ENCODE results near the gene SLC35F2.

SLC35F2 gene

DNA sequence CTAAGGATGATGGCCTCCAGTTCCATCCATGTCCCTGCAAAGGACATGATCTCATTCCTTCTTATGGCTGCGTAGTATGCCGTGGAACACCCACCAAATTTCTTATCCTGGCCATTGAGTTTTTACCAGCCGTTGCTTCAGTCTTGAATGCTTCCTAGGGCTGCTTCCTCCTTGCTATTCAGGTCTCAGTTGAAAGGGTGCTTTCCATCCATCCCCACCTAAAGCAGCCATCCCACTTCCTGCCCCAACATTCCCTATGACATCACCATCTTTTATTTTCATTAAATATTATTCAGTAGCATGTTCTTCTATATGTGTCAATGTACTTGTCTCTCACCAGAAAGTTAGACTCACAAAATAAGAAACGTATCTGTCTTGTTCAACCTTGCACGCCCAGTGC, 106.1 kb downstream of the SLC35F2 start:
- no peaks in the 10 kb centered on the region for H3K27me3 ChIP-seq (ENCODE audit: control insufficient read depth in 1 of 2, insufficient read depth in 2 of 2, low read length in 2 of 2)
- H3K9me3 ChIP-seq (ENCODE audit: low read length), result no peaks in the 10 kb centered on the region
- H3K9ac ChIP-seq (ENCODE audit: low read length), result no peak overlapping the region
- H3K27ac ChIP-seq (ENCODE audit: low read depth, low read length), result no peak overlapping the region
- H3K36me3 ChIP-seq (ENCODE audit: insufficient read depth, low read length), result no peaks in the 10 kb centered on the region
- H3K4me1 ChIP-seq (ENCODE audit: insufficient read depth, low read length), result no peaks in the 10 kb centered on the region
- H3K4me3 ChIP-seq (ENCODE audit: low read depth in 1 of 2, low read length in 2 of 2), result no peak overlapping the region

DNA sequence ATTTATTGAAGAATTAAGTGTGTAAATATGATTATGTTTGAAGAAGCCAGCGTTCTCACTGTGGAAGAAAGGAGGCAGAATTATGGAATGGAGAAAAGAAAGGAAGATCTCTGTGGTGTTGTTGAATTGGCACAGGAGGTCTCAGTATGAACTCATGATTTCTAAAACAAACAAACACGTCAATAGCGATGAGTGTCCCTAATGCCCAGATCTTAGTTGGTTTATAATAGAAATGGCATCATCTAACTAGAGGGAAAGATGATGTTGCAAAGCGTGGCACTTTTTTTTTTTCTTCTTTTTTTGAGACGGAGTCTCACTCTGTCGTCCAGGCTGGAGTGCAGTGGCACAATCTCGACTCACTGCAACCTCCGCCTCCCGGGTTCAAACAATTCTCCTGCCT, 107.5 kb downstream of the SLC35F2 start:
- no peak overlapping the region for H3K4me3 ChIP-seq (ENCODE audit: low read depth in 1 of 2, low read length in 2 of 2)
- no peaks in the 10 kb centered on the region for H3K9me3 ChIP-seq (ENCODE audit: low read length)
- no peak overlapping the region for H3K9ac ChIP-seq (ENCODE audit: low read length)
- H3K27ac ChIP-seq (ENCODE audit: low read depth, low read length), result no peak overlapping the region
- no peaks in the 10 kb centered on the region for H3K4me1 ChIP-seq (ENCODE audit: insufficient read depth, low read length)
- no peaks in the 10 kb centered on the region for H3K36me3 ChIP-seq (ENCODE audit: insufficient read depth, low read length)
- H3K27me3 ChIP-seq (ENCODE audit: control insufficient read depth in 1 of 2, insufficient read depth in 2 of 2, low read length in 2 of 2), result no peaks in the 10 kb centered on the region

DNA sequence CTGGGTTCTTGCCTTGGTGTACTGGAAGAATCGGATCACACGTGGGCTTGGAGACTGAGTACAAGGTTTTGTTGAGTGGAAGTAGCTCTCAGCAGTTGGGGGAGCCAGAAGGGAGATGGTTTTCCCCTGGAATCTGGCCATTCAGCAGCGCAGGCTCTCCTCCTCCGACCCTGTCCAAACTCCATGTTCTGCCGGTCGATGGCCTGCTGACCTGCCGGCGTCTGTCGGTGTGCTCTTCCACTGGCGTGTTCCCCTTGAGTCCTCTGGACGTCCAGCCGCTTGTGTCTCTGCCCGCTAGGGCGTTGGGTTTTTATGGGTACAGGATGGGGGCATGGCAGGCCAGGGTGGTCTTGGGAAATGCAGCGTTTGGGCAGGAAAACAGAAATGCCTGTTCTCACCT, 108.3 kb downstream of the SLC35F2 start:
- Histone ChIP-seq H3K9ac (ENCODE audit: low read length) (no peak overlapping the region), H3K36me3 (ENCODE audit: insufficient read depth, low read length) (no peaks in the 10 kb centered on the region), H3K4me3 (ENCODE audit: low read depth in 1 of 2, low read length in 2 of 2) (no peak overlapping the region), H3K27ac (ENCODE audit: low read depth, low read length) (no peak overlapping the region), H3K4me1 (ENCODE audit: insufficient read depth, low read length) (no peaks in the 10 kb centered on the region), H3K27me3 (ENCODE audit: control insufficient read depth in 1 of 2, insufficient read depth in 2 of 2, low read length in 2 of 2) (no peaks in the 10 kb centered on the region), H3K9me3 (ENCODE audit: low read length) (no peaks in the 10 kb centered on the region)

DNA sequence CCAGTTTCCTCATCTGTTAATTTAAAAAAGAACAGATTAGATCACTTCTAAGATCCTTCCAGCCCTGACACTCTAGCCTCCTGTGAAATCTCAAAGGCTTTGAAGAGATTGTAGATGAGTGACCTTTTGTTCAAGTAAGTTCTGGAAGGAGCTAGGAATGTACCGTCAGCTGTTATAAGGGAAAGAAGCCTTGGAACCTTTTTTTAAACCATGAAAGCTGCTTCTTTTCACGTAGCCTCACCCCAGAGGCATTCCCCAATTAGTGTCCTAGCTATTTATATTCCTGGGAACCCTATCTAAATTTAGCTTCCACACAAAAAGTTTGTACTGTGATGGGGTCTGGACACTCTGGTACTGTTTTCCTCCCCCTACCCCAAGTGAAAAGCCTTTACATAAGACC, 111.0 kb downstream of the SLC35F2 start:
- no peaks in the 10 kb centered on the region for H3K36me3 ChIP-seq (ENCODE audit: insufficient read depth, low read length)
- H3K9ac ChIP-seq (ENCODE audit: low read length), result no peak overlapping the region
- no peak overlapping the region for H3K27ac ChIP-seq (ENCODE audit: low read depth, low read length)
- no peaks in the 10 kb centered on the region for H3K9me3 ChIP-seq (ENCODE audit: low read length)
- no peaks in the 10 kb centered on the region for H3K4me1 ChIP-seq (ENCODE audit: insufficient read depth, low read length)
- H3K27me3 ChIP-seq (ENCODE audit: control insufficient read depth in 1 of 2, insufficient read depth in 2 of 2, low read length in 2 of 2), result no peaks in the 10 kb centered on the region
- no peak overlapping the region for H3K4me3 ChIP-seq (ENCODE audit: low read depth in 1 of 2, low read length in 2 of 2)

DNA sequence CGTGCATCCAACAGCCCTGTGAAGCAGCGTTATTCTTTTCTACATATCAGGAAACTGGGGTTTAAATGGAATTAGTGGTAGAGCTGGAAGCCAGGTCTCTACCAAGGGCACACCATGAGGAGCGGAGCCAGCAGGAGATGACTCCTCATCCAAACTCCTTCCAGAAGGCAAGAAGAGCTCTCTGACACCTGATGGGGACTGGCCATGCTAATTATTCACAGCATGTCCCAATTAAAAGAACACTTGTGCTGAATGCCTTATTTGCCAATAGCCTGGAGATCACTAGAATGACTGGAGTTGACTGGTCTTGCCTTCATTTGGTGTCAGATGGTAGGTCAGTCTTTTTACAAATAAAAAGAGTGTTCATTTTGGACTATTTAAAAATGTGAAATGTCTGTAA, 113.9 kb downstream of the SLC35F2 start:
- no peaks in the 10 kb centered on the region for H3K27me3 ChIP-seq (ENCODE audit: control insufficient read depth in 1 of 2, insufficient read depth in 2 of 2, low read length in 2 of 2)
- no peaks in the 10 kb centered on the region for H3K9me3 ChIP-seq (ENCODE audit: low read length)
- no peak overlapping the region for H3K27ac ChIP-seq (ENCODE audit: low read depth, low read length)
- no peak overlapping the region for H3K4me3 ChIP-seq (ENCODE audit: low read depth in 1 of 2, low read length in 2 of 2)
- H3K4me1 ChIP-seq (ENCODE audit: insufficient read depth, low read length), result no peaks in the 10 kb centered on the region
- no peak overlapping the region for H3K9ac ChIP-seq (ENCODE audit: low read length)
- no peaks in the 10 kb centered on the region for H3K36me3 ChIP-seq (ENCODE audit: insufficient read depth, low read length)

DNA sequence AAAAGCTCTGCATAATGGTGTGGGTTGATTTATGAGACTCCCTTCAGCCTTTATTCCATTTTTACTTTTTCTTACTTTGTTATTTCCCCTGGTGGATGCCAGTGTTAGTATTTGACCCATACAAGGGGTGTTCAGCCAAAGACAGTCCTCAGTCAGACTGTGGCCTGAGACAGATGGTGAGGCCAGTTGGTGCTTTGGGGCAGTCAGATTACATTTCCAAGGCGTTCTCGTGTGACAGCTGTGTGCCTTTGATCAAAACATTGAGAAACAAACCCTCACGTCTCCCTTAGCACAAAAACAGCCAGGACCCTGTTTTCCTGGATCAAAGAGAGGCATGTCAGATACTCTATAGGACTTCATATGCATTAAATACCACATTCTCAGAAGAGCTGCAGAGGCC, 115.4 kb downstream of the SLC35F2 start:
- H3K4me1 ChIP-seq (ENCODE audit: insufficient read depth, low read length), result no peaks in the 10 kb centered on the region
- H3K9me3 ChIP-seq (ENCODE audit: low read length), result no peaks in the 10 kb centered on the region
- H3K36me3 ChIP-seq (ENCODE audit: insufficient read depth, low read length), result no peaks in the 10 kb centered on the region
- no peak overlapping the region for H3K4me3 ChIP-seq (ENCODE audit: low read depth in 1 of 2, low read length in 2 of 2)
- no peaks in the 10 kb centered on the region for H3K27me3 ChIP-seq (ENCODE audit: control insufficient read depth in 1 of 2, insufficient read depth in 2 of 2, low read length in 2 of 2)
- H3K9ac ChIP-seq (ENCODE audit: low read length), result no peak overlapping the region
- H3K27ac ChIP-seq (ENCODE audit: low read depth, low read length), result no peak overlapping the region

DNA sequence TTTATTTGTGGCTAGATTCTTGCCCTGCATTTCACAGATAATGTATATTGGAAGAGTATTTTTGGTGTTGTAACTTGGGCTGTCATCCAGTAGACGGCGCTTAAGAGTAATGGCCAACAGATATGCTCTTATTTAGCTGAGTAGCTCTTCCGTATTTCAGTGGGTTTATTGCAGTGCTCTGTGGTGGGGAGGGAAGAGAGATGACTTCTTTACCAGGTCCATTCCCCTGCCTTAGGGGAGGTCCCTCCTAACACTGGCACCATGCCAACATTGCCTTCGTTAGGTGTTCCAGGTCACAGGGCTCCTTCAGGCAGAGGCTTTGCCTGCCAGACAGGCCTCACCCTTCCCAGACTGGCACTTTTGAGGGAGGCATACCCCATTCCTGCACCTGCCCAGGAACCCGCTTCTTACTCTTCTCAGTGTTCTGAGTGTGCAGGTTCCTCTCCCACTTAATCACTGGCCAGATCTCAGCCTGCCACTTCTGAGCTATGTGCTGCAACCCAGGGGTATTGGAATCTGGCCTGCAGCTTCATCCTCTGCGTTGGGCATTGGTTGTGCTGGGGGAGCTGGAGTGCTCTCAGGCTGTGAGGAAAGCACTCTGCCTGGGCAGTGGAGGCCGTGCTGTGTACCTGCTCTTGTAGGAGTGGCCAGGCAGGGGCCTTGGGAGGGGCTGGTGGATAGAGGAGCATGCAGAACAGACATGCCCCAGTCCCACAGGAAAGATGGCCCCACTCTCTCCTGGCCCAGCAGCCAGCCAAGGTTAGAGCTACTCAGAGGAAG, 117.4 kb downstream of the SLC35F2 start:
- H3K27ac ChIP-seq (ENCODE audit: low read depth, low read length), result no peak overlapping the region

More for the DNA sequence above, 117.4 kb downstream of the SLC35F2 start:
- Histone ChIP-seq H3K4me1 (ENCODE audit: insufficient read depth, low read length) (no peaks in the 10 kb centered on the region), H3K9ac (ENCODE audit: low read length) (no peak overlapping the region), H3K9me3 (ENCODE audit: low read length) (no peaks in the 10 kb centered on the region), H3K36me3 (ENCODE audit: insufficient read depth, low read length) (no peaks in the 10 kb centered on the region), H3K27me3 (ENCODE audit: control insufficient read depth in 1 of 2, insufficient read depth in 2 of 2, low read length in 2 of 2) (no peaks in the 10 kb centered on the region), H3K4me3 (ENCODE audit: low read depth in 1 of 2, low read length in 2 of 2) (no peak overlapping the region)

All from muscle layer of colon (tissue), 2 donors.